ENCODE measurements around the gene IRF6. TPM values are rescaled to one million over a fixed set of nuclear protein-coding genes. Genes with fewer than 3 reads are reported as not detected.

Gene IRF6
- total RNA-seq, 1 experiment from 2014 or later: 17.2 TPM

GRCh38 chr1:209743145-209743482, 62.8 kb downstream of the IRF6 start (continued):
- TF ChIP-seq, protein P1, sequence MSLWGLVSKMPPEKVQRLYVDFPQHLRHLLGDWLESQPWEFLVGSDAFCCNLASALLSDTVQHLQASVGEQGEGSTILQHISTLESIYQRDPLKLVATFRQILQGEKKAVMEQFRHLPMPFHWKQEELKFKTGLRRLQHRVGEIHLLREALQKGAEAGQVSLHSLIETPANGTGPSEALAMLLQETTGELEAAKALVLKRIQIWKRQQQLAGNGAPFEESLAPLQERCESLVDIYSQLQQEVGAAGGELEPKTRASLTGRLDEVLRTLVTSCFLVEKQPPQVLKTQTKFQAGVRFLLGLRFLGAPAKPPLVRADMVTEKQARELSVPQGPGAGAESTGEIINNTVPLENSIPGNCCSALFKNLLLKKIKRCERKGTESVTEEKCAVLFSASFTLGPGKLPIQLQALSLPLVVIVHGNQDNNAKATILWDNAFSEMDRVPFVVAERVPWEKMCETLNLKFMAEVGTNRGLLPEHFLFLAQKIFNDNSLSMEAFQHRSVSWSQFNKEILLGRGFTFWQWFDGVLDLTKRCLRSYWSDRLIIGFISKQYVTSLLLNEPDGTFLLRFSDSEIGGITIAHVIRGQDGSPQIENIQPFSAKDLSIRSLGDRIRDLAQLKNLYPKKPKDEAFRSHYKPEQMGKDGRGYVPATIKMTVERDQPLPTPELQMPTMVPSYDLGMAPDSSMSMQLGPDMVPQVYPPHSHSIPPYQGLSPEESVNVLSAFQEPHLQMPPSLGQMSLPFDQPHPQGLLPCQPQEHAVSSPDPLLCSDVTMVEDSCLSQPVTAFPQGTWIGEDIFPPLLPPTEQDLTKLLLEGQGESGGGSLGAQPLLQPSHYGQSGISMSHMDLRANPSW (CRISPR knock-in tag; conservative IDR thresholded peaks at IDR 0.05; ENCODE audit: low read depth): no peak
- TF ChIP-seq TP53 (CRISPR knock-in tag; IDR thresholded peaks at IDR 0.05): no peak

DNA sequence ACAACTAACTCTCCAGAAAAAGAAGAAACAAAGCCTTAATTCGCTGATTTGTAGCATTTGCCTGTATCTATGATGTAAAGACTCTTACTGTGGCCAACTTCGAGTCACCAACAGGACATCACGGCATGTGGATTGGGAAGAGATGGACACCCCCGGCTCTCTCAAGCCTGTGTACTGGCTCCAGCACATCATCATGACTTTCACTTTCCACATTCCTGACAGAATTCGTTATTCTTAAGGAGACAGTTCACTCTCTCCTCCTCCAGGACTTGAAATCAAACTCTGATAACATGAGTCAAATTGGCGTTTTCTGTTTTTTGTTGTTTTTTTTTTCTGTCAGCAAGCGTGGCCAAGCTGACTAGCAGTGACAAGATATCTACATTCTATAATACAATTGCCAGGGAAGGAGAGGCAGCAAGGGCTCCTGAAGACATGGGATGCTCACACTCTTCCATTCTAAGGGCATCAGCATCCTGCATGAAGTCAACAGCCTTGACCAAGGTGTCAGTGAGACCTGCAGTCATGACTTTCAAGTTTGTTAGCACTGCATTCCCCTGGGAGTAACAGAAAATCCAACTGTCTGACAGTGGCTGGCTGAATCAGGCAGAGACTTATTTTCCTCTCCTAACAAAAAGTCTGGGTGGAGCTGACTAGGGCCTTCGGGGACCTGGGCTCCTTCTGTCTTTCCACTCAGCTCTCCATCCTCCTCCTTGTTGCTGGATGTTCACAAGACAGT, 63.4 kb downstream of the IRF6 start:
- no peaks in the 10 kb centered on the region for H3K36me3 Mint-ChIP-seq
- POLR2A ChIA-PET: no interaction called here
- no peak overlapping the region for H3K4me3 Mint-ChIP-seq

More for the DNA sequence above, 63.4 kb downstream of the IRF6 start:
- no peak overlapping the region for H3K27ac Mint-ChIP-seq
- DNase-seq (ENCODE audit: low spot score): no peak
- TF ChIP-seq, protein P2, sequence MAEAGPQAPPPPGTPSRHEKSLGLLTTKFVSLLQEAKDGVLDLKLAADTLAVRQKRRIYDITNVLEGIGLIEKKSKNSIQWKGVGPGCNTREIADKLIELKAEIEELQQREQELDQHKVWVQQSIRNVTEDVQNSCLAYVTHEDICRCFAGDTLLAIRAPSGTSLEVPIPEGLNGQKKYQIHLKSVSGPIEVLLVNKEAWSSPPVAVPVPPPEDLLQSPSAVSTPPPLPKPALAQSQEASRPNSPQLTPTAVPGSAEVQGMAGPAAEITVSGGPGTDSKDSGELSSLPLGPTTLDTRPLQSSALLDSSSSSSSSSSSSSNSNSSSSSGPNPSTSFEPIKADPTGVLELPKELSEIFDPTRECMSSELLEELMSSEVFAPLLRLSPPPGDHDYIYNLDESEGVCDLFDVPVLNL (CRISPR knock-in tag; IDR thresholded peaks at IDR 0.05; ENCODE audit: borderline replicate concordance, low read depth): no peak
- TF ChIP-seq ZNF512 (CRISPR knock-in tag; IDR thresholded peaks at IDR 0.05; ENCODE audit: borderline replicate concordance) (no peak), NFYB (CRISPR knock-in tag; conservative IDR thresholded peaks at IDR 0.05; ENCODE audit: low read depth) (no peak), OVOL2 (CRISPR knock-in tag; IDR thresholded peaks at IDR 0.05; ENCODE audit: borderline replicate concordance) (no peak), SMAD4 (CRISPR knock-in tag; IDR thresholded peaks at IDR 0.05) (no peak), HMGA2 (CRISPR knock-in tag; IDR thresholded peaks at IDR 0.05) (no peak), JUN (CRISPR knock-in tag; IDR thresholded peaks at IDR 0.05) (no peak), SMAD3 (CRISPR knock-in tag; IDR thresholded peaks at IDR 0.05; ENCODE audit: borderline replicate concordance) (no peak), MYBL2 (CRISPR knock-in tag; IDR thresholded peaks at IDR 0.05) (no peak)
- TF ChIP-seq, protein P3, sequence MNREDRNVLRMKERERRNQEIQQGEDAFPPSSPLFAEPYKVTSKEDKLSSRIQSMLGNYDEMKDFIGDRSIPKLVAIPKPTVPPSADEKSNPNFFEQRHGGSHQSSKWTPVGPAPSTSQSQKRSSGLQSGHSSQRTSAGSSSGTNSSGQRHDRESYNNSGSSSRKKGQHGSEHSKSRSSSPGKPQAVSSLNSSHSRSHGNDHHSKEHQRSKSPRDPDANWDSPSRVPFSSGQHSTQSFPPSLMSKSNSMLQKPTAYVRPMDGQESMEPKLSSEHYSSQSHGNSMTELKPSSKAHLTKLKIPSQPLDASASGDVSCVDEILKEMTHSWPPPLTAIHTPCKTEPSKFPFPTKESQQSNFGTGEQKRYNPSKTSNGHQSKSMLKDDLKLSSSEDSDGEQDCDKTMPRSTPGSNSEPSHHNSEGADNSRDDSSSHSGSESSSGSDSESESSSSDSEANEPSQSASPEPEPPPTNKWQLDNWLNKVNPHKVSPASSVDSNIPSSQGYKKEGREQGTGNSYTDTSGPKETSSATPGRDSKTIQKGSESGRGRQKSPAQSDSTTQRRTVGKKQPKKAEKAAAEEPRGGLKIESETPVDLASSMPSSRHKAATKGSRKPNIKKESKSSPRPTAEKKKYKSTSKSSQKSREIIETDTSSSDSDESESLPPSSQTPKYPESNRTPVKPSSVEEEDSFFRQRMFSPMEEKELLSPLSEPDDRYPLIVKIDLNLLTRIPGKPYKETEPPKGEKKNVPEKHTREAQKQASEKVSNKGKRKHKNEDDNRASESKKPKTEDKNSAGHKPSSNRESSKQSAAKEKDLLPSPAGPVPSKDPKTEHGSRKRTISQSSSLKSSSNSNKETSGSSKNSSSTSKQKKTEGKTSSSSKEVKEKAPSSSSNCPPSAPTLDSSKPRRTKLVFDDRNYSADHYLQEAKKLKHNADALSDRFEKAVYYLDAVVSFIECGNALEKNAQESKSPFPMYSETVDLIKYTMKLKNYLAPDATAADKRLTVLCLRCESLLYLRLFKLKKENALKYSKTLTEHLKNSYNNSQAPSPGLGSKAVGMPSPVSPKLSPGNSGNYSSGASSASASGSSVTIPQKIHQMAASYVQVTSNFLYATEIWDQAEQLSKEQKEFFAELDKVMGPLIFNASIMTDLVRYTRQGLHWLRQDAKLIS (CRISPR knock-in tag; IDR thresholded peaks at IDR 0.05; ENCODE audit: borderline replicate concordance): no peak
- TF ChIP-seq, protein P4, sequence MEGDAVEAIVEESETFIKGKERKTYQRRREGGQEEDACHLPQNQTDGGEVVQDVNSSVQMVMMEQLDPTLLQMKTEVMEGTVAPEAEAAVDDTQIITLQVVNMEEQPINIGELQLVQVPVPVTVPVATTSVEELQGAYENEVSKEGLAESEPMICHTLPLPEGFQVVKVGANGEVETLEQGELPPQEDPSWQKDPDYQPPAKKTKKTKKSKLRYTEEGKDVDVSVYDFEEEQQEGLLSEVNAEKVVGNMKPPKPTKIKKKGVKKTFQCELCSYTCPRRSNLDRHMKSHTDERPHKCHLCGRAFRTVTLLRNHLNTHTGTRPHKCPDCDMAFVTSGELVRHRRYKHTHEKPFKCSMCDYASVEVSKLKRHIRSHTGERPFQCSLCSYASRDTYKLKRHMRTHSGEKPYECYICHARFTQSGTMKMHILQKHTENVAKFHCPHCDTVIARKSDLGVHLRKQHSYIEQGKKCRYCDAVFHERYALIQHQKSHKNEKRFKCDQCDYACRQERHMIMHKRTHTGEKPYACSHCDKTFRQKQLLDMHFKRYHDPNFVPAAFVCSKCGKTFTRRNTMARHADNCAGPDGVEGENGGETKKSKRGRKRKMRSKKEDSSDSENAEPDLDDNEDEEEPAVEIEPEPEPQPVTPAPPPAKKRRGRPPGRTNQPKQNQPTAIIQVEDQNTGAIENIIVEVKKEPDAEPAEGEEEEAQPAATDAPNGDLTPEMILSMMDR (IDR thresholded peaks at IDR 0.05): no peak
- CTCF ChIA-PET: interaction anchor here (1.4 kb wide), 1 partner anchor 176 kb away, joined by 3 read pairs; no protein-coding TSS in a partner anchor
- H3K27me3 Mint-ChIP-seq (ENCODE audit: low read depth): peaks cover 16% of the 10 kb centered on the region
- H3K4me1 Mint-ChIP-seq: no peaks in the 10 kb centered on the region
- no peaks in the 10 kb centered on the region for H3K9me3 Mint-ChIP-seq
- no peak for ATAC-seq
